Tibial nerve (tissue), 4 donors: ENCODE data around the gene ACOT9. TPM values are rescaled to one million over a fixed set of nuclear protein-coding genes. Genes with fewer than 3 reads are reported as not detected.
"Not testable (repeated sequence)": the region's sequence is repeated elsewhere in the genome, so short reads cannot be mapped to it uniquely, and the experiment has no call there.

ENCODE experiments used
- DNase-seq, 2 donors: peaks; one replicate each; pipeline ENCODE4 v3.0.0-alpha.2; 2019; ENCODE audit warnings: low spot score in 2 of 2
- H3K27ac ChIP-seq, 4 donors: fragments of 200-600 bp; sonication (generic) in 3 of 4; one replicate each; pipeline ENCODE4 v1.5.1; 2017 to 2019; ENCODE audit warnings: mild to moderate bottlenecking in 1 of 4
- H3K27me3 ChIP-seq, 2 donors: fragments of 200-600 bp; sonication (generic) in 1 of 2; one replicate each; pipeline versions ENCODE4 v1.5.1 to v1.6.0; 2017 to 2019
- H3K36me3 ChIP-seq, 3 donors: fragments of 200-600 bp; sonication (generic); one replicate each; pipeline ENCODE4 v1.5.1; 2018 to 2019
- H3K4me1 ChIP-seq, 4 donors: fragments of 200-600 bp; sonication (generic) in 3 of 4; one replicate each; pipeline ENCODE4 v1.5.1; 2017 to 2019
- H3K4me3 ChIP-seq, 4 donors: fragments of 200-600 bp; sonication (generic) in 3 of 4; one replicate each; pipeline ENCODE4 v1.5.1; 2017 to 2019; ENCODE audit warnings: mild to moderate bottlenecking in 1 of 4, moderate library complexity in 1 of 4
- H3K9me3 ChIP-seq, 4 donors: fragments of 200-600 bp; sonication (generic) in 3 of 4; one replicate each; pipeline ENCODE4 v1.5.1; 2017 to 2019
- EP300 ChIP-seq, 2 donors: sonication (generic); formaldehyde crosslinking; IDR thresholded peaks; one replicate each; pipeline ENCODE4 v1.6.1; 2017; ENCODE audit warnings: antibody characterized with exemption in 2 of 2, mild to moderate bottlenecking in 1 of 2
- POLR2A ChIP-seq, 2 donors: fragments of 450-650 bp; IDR thresholded peaks; one replicate each; pipeline ENCODE4 v1.6.1; 2017; ENCODE audit warnings: antibody characterized with exemption in 2 of 2, mild to moderate bottlenecking in 2 of 2, moderate library complexity in 2 of 2
- WGBS, 2 donors: methylation state at CpG; one replicate each; pipeline ENCODE4 v1.1.5; 2018; 5-methylcytosine and 5-hydroxymethylcytosine counted together
- total RNA-seq, 4 donors: library from RNA; depleted of rRNA; stranded (reverse); fragments of >200 nt; gene quantifications; one replicate each; pipeline ENCODE4 v1.1.0, GENCODE V29; 2016
- TF ChIP-seq, protein P1 (sequence below), 5 experiments: fragments of 200-600 bp in 3 of 5; fragments of 450-650 bp in 2 of 5; sonication (generic) in 3 of 5; IDR thresholded peaks; one replicate each; pipeline ENCODE4 v1.5.1; 2016 to 2019; ENCODE audit warnings: antibody characterized with exemption in 5 of 5, mild to moderate bottlenecking in 3 of 5, moderate library complexity in 2 of 5

The ACOT9 gene
- total RNA-seq, 4 donors from 2014 or later = 35.7 to 68.2 (median 43.1) TPM

DNA sequence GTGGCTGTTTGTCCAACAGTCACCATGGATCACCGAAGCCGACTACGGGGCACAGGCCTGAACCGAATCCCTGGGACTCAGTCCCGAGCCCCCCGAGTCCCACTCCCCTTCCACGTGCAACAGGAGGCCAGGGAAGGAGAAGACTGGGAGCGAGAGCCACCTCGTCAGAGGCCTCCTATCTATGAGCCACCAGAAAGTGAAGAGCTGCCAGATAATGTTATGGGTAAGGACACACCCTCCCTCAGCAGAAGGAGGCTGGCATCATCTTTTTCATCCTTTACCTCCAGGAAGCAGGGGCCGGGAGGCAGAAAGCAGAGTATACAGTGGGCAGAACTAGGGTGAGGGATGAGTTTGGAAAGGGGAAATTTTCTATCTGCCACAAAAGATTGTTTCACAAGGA lies 78.6 kb downstream of the ACOT9 start:
- Histone ChIP-seq H3K36me3 (no peaks in the 10 kb centered on the region), H3K27ac (no peak overlapping the region), H3K4me3 (no peak overlapping the region), H3K9me3 (no peaks in the 10 kb centered on the region), H3K4me1 (peaks cover 0 to 12% (median 0%) of the 10 kb centered on the region in 4 donors), H3K27me3 (no peaks in the 10 kb centered on the region)
- no peak for TF ChIP-seq POLR2A (IDR thresholded peaks at IDR 0.05)
- TF ChIP-seq EP300 (IDR thresholded peaks at IDR 0.05) = no peak
- TF ChIP-seq, protein P1, sequence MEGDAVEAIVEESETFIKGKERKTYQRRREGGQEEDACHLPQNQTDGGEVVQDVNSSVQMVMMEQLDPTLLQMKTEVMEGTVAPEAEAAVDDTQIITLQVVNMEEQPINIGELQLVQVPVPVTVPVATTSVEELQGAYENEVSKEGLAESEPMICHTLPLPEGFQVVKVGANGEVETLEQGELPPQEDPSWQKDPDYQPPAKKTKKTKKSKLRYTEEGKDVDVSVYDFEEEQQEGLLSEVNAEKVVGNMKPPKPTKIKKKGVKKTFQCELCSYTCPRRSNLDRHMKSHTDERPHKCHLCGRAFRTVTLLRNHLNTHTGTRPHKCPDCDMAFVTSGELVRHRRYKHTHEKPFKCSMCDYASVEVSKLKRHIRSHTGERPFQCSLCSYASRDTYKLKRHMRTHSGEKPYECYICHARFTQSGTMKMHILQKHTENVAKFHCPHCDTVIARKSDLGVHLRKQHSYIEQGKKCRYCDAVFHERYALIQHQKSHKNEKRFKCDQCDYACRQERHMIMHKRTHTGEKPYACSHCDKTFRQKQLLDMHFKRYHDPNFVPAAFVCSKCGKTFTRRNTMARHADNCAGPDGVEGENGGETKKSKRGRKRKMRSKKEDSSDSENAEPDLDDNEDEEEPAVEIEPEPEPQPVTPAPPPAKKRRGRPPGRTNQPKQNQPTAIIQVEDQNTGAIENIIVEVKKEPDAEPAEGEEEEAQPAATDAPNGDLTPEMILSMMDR (IDR thresholded peaks at IDR 0.05) = no peak
- no peak for DNase-seq
- WGBS, 2 donors = 85 to 88% methylated on average over 1 to 10 of the region's 10 CpGs

DNA sequence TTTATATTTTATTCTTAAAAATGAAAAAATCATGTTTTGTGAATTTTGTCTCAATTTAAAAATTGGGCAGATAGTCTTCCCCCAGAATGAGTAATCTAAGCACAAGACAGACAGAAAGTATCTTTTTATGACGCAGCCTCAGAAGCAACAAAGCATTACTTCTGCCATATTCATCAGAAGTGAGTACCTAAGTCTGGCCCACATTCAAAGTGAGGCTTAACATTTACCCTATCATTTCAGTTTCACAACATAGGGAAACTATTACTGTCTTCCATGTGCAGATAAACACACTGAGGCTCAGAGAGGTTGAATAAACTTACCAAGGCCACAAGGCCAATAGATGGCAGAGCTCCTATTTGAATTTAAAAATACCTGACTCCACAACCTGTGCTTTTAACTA lies 80.2 kb downstream of the ACOT9 start:
- DNase-seq = no peak
- TF ChIP-seq EP300 (IDR thresholded peaks at IDR 0.05) (no peak), POLR2A (IDR thresholded peaks at IDR 0.05) (no peak)
- TF ChIP-seq, protein P1 (IDR thresholded peaks at IDR 0.05) = no peak
- Histone ChIP-seq H3K4me1 (peaks cover 0 to 4% (median 0%) of the 10 kb centered on the region in 4 donors), H3K4me3 (no peak overlapping the region), H3K27ac (no peak overlapping the region), H3K9me3 (no peaks in the 10 kb centered on the region), H3K36me3 (no peaks in the 10 kb centered on the region), H3K27me3 (no peaks in the 10 kb centered on the region)
- 72 to 100% methylated on average over 1 of the region's 1 CpG for WGBS, 2 donors

DNA sequence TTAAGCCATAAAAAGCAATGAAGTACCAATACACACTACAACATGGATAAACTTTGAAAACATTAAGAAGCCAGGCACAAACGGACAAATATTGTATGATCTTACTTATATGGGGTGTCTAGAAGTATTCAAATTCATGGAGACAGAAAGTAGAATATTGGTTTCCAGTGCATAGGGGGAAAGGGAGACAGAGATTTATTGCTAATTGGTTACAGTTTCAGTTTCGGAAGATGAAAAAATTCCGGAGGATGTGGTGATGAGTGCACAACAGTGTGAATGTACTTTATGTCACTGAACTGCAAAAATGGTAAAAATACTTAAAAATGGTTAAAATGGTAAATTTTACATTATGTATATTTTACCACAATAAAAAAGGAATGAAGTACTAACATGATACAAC lies 80.9 kb downstream of the ACOT9 start:
- no peaks in the 10 kb centered on the region for H3K9me3 ChIP-seq
- H3K27me3 ChIP-seq = no peaks in the 10 kb centered on the region
- no peak overlapping the region for H3K4me3 ChIP-seq
- 74 to 84% methylated on average over 3 of the region's 3 CpGs for WGBS, 2 donors
- DNase-seq = no peak
- no peak overlapping the region for H3K27ac ChIP-seq
- peaks cover 0 to 4% (median 0%) of the 10 kb centered on the region in 4 donors for H3K4me1 ChIP-seq
- TF ChIP-seq, protein P1 (IDR thresholded peaks at IDR 0.05) = no peak
- TF ChIP-seq POLR2A (IDR thresholded peaks at IDR 0.05) (no peak), EP300 (IDR thresholded peaks at IDR 0.05) (no peak)
- no peaks in the 10 kb centered on the region for H3K36me3 ChIP-seq

DNA sequence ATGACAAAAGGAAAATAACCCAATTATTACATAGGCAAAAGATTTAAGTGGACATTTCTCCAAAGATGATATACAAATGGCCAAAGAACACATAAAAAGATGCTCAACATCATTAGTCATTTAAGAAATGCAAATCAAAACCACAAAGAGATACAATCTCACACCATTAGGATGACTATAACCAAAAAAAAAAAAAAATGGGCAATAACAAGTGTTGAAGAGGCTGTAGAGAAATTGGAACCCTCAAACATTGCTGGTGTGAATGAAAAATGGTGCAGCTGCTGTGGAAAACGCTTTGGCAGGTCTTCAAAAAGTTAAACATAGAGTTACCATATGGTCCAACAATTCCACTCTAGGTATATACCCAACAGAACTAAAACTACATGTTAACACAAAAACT lies 81.4 kb downstream of the ACOT9 start:
- Histone ChIP-seq H3K36me3 (no peaks in the 10 kb centered on the region), H3K9me3 (no peaks in the 10 kb centered on the region), H3K27ac (no peak overlapping the region), H3K4me1 (peaks cover 0 to 2% (median 0%) of the 10 kb centered on the region in 4 donors), H3K4me3 (no peak overlapping the region), H3K27me3 (no peaks in the 10 kb centered on the region)
- DNase-seq = no peak
- WGBS, 2 donors = 43 to 75% methylated on average over 1 of the region's 1 CpG
- TF ChIP-seq, protein P1 (IDR thresholded peaks at IDR 0.05) = no peak
- TF ChIP-seq EP300 (IDR thresholded peaks at IDR 0.05) (no peak), POLR2A (IDR thresholded peaks at IDR 0.05) (no peak)

DNA sequence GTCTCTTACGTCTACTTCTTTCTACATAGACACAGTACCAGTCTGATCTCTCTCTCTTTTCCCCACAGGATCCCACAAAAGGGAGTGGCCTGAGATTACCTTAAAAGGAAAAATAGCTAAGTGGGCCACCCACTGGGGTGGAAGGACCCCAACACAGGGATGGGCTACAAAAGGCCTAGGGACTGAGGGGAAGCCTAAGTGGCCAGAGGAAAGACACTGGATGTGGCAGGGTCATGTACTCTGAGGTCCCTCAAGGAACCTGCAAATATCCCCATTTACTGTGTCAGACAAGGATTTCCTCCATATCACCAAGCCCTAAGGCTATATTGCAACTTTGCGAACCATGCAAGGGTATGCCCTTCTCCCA lies 82.3 kb downstream of the ACOT9 start:
- Histone ChIP-seq H3K9me3 (no peaks in the 10 kb centered on the region), H3K36me3 (no peaks in the 10 kb centered on the region), H3K4me1 (no peaks in the 10 kb centered on the region), H3K4me3 (no peak overlapping the region), H3K27me3 (no peaks in the 10 kb centered on the region), H3K27ac (no peak overlapping the region)
- WGBS, 2 donors = 95 to 97% methylated on average over 2 of the region's 2 CpGs
- no peak for DNase-seq
- TF ChIP-seq POLR2A (IDR thresholded peaks at IDR 0.05) (no peak), EP300 (IDR thresholded peaks at IDR 0.05) (no peak)
- TF ChIP-seq, protein P1 (IDR thresholded peaks at IDR 0.05) = no peak

DNA sequence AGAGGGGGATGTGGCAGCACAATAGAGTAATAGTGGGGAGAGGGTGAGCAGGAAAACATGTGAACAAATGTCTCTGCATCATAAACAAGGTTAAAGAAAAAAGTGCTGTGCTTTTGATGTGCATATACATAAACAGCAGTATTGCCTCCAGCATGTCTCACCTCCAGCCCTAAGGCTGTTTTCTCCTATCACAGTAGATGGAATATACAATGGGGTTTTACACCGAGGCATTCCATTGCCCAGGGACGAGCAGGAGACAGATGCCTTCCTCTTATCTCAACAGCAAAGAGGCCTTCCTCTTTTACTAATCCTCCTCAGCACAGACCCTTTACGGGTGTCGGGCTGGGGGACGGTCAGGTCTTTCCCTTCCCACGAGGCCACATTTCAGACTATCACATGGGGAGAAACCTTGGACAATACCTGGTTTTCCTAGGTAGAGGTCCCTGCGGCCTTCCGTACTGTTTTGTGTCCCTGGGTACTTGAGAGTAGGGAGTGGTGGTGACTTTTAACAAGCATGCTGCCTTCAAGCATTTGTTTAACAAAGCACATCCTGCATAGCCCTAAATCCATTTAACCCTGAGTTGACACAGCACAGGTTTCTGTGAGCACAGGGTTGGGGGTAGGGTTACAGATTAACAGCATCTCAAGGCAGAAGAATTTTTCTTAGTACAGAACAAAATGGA lies 82.9 kb downstream of the ACOT9 start:
- H3K4me1 ChIP-seq, H3K9me3 ChIP-seq, H3K4me3 ChIP-seq, DNase-seq, H3K36me3 ChIP-seq, H3K27ac ChIP-seq, H3K27me3 ChIP-seq: not testable (repeated sequence)
- WGBS, 2 donors = 39 to 58% methylated on average over 6 to 8 of the region's 8 CpGs
